GM10266 (cell line): ENCODE data around the gene RCBTB2.

Experiments used
- DNase-seq: peaks from one replicate; pipeline ENCODE4 v3.0.0; 2012; ENCODE audit errors: extremely low spot score
- CTCF ChIP-seq: IDR thresholded peaks from 2 replicates; pipeline ENCODE4 v1.5.1; 2012; ENCODE audit warnings: mild to moderate bottlenecking, low read depth; ENCODE audit not compliant: control insufficient read depth, insufficient read depth; ENCODE audit errors: missing control alignments

RCBTB2 gene

GRCh38 chr13:48576448-48577010 is 43.6 kb upstream of the RCBTB2 start:
- DNase-seq, result no peak
- no peak for TF ChIP-seq CTCF

DNA sequence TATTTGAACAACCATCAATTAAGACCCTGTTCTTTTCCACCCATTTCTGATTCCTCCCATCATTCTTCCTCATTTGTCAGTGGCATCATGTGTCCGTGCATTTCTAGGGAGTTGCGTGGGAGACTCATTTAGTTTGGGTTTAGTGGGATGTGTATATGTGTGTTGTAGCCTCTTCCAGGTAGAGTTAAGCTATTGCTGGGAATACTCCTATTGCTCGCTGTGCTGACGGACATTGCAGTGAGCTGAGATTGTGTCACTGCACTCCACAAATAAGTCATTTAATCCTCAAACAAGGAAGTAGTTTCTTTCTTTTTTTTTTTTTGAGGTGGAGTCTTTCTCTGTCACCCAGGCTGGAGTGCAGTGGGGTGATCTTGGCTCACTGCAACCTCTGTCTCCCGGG is 42.2 kb upstream of the RCBTB2 start:
- TF ChIP-seq CTCF, result no peak
- no peak for DNase-seq

- no peak for TF ChIP-seq CTCF
These were observed 41.3 kb upstream of the RCBTB2 start for GRCh38 chr13:48574041-48574796.

DNA sequence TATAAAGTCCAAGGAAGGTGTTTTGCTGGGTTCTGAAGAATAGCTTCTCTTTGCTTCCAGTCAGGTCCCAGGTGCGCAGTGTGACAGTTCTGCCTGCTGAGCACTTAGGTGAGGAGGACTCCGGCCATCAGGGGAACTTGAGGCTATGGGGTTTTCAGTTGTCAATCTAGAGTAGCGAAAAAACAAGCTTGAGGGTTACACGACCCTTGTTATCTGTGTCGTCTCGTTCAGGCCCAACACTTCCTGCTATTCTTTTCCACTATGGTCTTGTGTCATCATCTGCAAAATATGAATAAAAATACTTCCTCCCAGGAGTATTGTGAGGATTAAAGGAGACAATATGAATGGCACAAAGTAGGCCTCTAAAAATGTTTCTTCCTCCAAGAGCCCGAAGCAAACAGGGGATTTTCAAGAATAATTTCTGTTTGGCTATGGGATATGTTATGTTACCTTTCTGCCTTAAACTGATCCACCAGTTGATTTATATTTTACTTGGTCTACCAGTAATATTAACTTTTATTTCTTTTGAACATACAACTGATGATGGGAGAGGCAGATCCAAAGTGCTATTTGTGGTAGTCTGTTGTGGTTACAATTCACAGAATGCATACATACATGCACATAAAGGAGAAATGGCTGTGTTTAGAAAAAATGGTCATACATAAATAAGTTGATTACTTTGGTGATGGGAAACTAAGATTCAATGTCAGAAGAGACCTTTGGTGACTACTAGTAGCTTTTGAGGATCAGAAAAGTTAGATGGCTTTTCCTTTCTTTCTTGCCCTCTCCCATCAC is 40.5 kb upstream of the RCBTB2 start:
- no peak for TF ChIP-seq CTCF
- no peak for DNase-seq

More at GRCh38 chr13:48574041-48574796, 41.3 kb upstream of the RCBTB2 start:
- DNase-seq, result no peak

- DNase-seq, result no peak
- TF ChIP-seq CTCF, result no peak
These were observed 38.4 kb upstream of the RCBTB2 start for GRCh38 chr13:48571126-48571913.

DNA sequence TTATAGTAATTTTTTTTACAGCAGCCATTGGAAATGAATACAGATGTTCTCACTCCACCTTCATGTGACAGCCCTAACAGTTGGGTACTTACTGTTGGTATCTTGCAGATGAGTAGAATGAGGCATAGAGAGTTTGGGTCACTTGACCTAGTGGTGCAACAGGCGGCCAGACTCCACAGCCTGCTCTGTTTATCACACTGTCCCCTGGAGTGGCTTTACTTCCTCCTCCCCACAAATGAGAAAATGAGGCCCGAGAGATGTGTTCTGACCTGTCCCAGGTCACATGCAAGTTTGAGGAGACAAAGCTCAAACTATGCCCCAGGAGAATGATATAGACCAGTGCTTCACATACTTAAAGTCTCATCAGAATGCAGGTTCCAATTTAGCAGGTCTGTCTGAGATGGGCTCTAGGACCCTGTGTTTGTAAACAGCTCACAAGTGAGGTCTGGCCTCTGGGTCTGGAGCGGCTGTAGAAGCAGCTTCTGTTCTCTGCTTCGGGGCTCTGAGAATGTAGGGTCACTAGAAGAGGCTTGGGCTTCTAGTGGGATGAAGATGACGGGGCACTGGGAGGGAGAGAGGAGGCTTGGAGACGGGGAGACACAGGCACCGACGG is 37.4 kb upstream of the RCBTB2 start:
- no peak for TF ChIP-seq CTCF

More for the DNA sequence above, 37.4 kb upstream of the RCBTB2 start:
- no peak for DNase-seq
